B cell (primary cell): Measurements from ENCODE around the gene ADAMTSL2. TPM values are rescaled to one million over a fixed set of nuclear protein-coding genes. Genes with fewer than 3 reads are reported as not detected.

Experiments used
- ATAC-seq: fragments of 200-7000 bp; cut with Tn5 transposase; one replicate; pipeline ENCODE4 v1.10.0; 2021; ENCODE audit warnings: low read depth, mild to moderate bottlenecking, moderate number of reproducible peaks, moderate library complexity
- CTCF ChIA-PET: fragments of 350-600 bp; sonication (Branson Sonifier 250); formaldehyde crosslinking; loops from one replicate; lab custom pipeline; 2021; ENCODE audit warnings: antibody characterized with exemption, inconsistent platforms; lab: Charles Lee
- POLR2A ChIA-PET: fragments of 350-600 bp; sonication (Branson Sonifier 250); formaldehyde crosslinking; loops from one replicate; lab custom pipeline; 2021; ENCODE audit warnings: antibody characterized with exemption; lab: Charles Lee
- DNase-seq: peaks from one replicate; pipeline ENCODE4 v3.0.0; 2013
- H2AFZ ChIP-seq: 2 replicates; pipeline ENCODE4 v1.6.1; 2012; ENCODE audit warnings: mild to moderate bottlenecking, low read depth, low read length; ENCODE audit not compliant: insufficient read depth, poor library complexity, severe bottlenecking
- H3K27ac ChIP-seq, 2 donors: 1 replicate in 1 of 2; 2 replicates in 1 of 2; pipeline ENCODE4 v1.5.1; 2012 to 2013; ENCODE audit warnings: low read length in 2 of 2, mild to moderate bottlenecking in 2 of 2, moderate library complexity in 1 of 2
- H3K27me3 ChIP-seq, 4 experiments: fragments of 200-600 bp in 1 of 4; sonication (generic) in 1 of 4; replicated peaks in 1 of 4; 1 replicate in 2 of 4; 2 replicates in 2 of 4; pipeline versions ENCODE4 v1.6.1 to v1.7.0; 2013 to 2016; ENCODE audit warnings: low read length in 3 of 4, mild to moderate bottlenecking in 2 of 4, mixed read lengths in 1 of 4, moderate library complexity in 1 of 4; ENCODE audit not compliant: insufficient read depth in 4 of 4, control insufficient read depth in 3 of 4; ENCODE audit errors: control extremely low read depth in 1 of 4
- H3K36me3 ChIP-seq, 2 experiments: replicated peaks in 1 of 2; 1 replicate in 1 of 2; 2 replicates in 1 of 2; pipeline versions ENCODE4 v1.6.1 to v1.7.1; 2013; ENCODE audit warnings: low read length in 1 of 2; ENCODE audit not compliant: insufficient read depth in 2 of 2, control insufficient read depth in 1 of 2; ENCODE audit errors: control extremely low read depth in 1 of 2, extremely low read depth in 1 of 2
- H3K4me1 ChIP-seq, 2 donors: fragments of 200-600 bp in 1 of 2; sonication (generic) in 1 of 2; 1 replicate in 1 of 2; 2 replicates in 1 of 2; pipeline versions ENCODE4 v1.5.1 to v1.6.1; 2013 to 2017; ENCODE audit warnings: low read length in 2 of 2; ENCODE audit not compliant: control insufficient read depth in 2 of 2, insufficient read depth in 2 of 2
- H3K4me2 ChIP-seq: replicated peaks from 2 replicates; pipeline ENCODE3; 2012; ENCODE audit warnings: mild to moderate bottlenecking, low read depth, low read length; ENCODE audit not compliant: poor library complexity, severe bottlenecking
- H3K4me3 ChIP-seq, 5 experiments: fragments of 200-600 bp in 1 of 5; sonication (generic) in 1 of 5; 1 replicate in 3 of 5; 2 replicates in 2 of 5; pipeline versions ENCODE4 v1.5.1 to v1.7.0; 2011 to 2016; ENCODE audit warnings: low read length in 4 of 5, mild to moderate bottlenecking in 4 of 5, low read depth in 2 of 5, control low read depth in 1 of 5, moderate library complexity in 1 of 5; ENCODE audit not compliant: insufficient read depth in 1 of 5; ENCODE audit errors: control extremely low read depth in 1 of 5, extremely low read depth in 1 of 5
- H3K79me2 ChIP-seq: fragments of 200-600 bp; sonication (generic); one replicate; pipeline ENCODE4 v1.6.0; 2016; ENCODE audit warnings: low read length; ENCODE audit not compliant: control insufficient read depth, insufficient read depth
- H3K9ac ChIP-seq: fragments of 200-600 bp; sonication (generic); 2 replicates; pipeline ENCODE4 v1.6.1; 2017; ENCODE audit warnings: mild to moderate bottlenecking, low read length, moderate library complexity
- H3K9me3 ChIP-seq, 3 donors: one replicate each; pipeline versions ENCODE4 v1.6.1 to v1.7.1; 2013; ENCODE audit warnings: low read length in 2 of 3; ENCODE audit not compliant: control insufficient read depth in 2 of 3, insufficient read depth in 1 of 3; ENCODE audit errors: control extremely low read depth in 1 of 3
- H4K20me1 ChIP-seq: 2 replicates; pipeline ENCODE4 v1.6.0; 2012; ENCODE audit warnings: mild to moderate bottlenecking, low read length; ENCODE audit not compliant: insufficient read depth, control insufficient read depth, poor library complexity, severe bottlenecking
- H3K27ac Mint-ChIP-seq: one replicate; pipeline ENCODE4 v1.8.0; 2021; ENCODE audit warnings: mixed read lengths
- H3K27me3 Mint-ChIP-seq: one replicate; pipeline ENCODE4 v1.8.0; 2021; ENCODE audit warnings: mixed read lengths
- H3K4me1 Mint-ChIP-seq: one replicate; pipeline ENCODE4 v1.8.0; 2021; ENCODE audit warnings: mixed read lengths
- H3K4me3 Mint-ChIP-seq: one replicate; pipeline ENCODE4 v1.8.0; 2021; ENCODE audit warnings: mixed read lengths
- H3K9me3 Mint-ChIP-seq: one replicate; pipeline ENCODE4 v1.8.0; 2022; ENCODE audit warnings: mixed read lengths; ENCODE audit not compliant: insufficient read depth
- EZH2 ChIP-seq: IDR thresholded peaks from 2 replicates; pipeline ENCODE4 v1.6.1; 2012; ENCODE audit warnings: borderline replicate concordance, low read depth, mild to moderate bottlenecking, moderate library complexity, low read length; ENCODE audit not compliant: insufficient read depth, poor library complexity, severe bottlenecking
- WGBS: methylation state at CpG from one replicate; pipeline ENCODE4 v1.1.5; 2013; ENCODE audit warnings: missing lambda C conversion rate; ENCODE audit not compliant: insufficient coverage; 5-methylcytosine and 5-hydroxymethylcytosine counted together
- intact Hi-C: fragments of 100-400 bp; cut with micrococcal nuclease; formaldehyde crosslinking; loops from one replicate; pipeline ENCODE4 v1.10.0; 2022
- polyA plus RNA-seq: library from polyadenylated mRNA; depleted of rRNA; stranded (reverse); fragments of >200 nt; gene quantifications from 2 replicates; pipeline ENCODE4 v1.2.3, GENCODE V29; 2012
- total RNA-seq, 2 donors: library from RNA; stranded (reverse); fragments of 120-200 nt in 1 of 2; gene quantifications; 1 replicate in 1 of 2; 2 replicates in 1 of 2; pipeline versions ENCODE4 v1.2.3 to v1.2.4, GENCODE V29; 2013 to 2022
- TF ChIP-seq, protein P1 (sequence below): fragments of 200-600 bp; IDR thresholded peaks from one replicate; pipeline ENCODE4 v1.8.0; 2022; ENCODE audit warnings: antibody characterized with exemption, mild to moderate bottlenecking

ADAMTSL2 gene
- total and polyA plus RNA-seq, 2 donors (not counting 1 experiment from before 2014, with no cell fraction given) = 0.03 TPM; not detected in 1

DNA sequence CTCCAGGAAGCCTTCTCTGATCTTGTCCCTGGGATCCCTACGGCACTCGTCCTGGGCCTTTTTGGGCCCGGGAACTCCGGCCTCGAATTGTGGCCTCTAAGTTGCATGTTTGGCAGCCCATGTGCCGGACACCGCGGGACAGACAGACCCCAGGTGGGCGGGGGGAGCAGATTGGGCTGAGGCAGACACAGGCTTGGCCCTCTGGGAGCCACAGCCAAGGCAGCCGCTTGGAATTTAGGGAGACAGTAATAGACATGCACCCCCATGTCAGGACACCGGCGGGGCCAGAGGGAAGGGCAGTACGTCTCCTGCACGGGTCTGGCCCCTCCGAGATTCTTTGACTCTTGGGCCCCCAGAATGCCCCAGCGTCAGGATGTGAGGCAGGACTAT is 36.2 kb downstream of the ADAMTSL2 start:
- Mint-ChIP-seq H3K9me3 (no peaks in the 10 kb centered on the region), H3K4me1 (no peaks in the 10 kb centered on the region), H3K4me3 (no peak overlapping the region), H3K27ac (no peak overlapping the region), H3K27me3 (peaks cover 19% of the 10 kb centered on the region)
- ChIA-PET POLR2A (no interaction called here), CTCF (no interaction called here)
- Histone ChIP-seq H3K4me3 (no peak overlapping the region), H3K9ac (no peak overlapping the region), H3K4me2 (no peak overlapping the region), H4K20me1 (no peaks in the 10 kb centered on the region), H3K9me3 (no peaks in the 10 kb centered on the region), H3K79me2 (no peaks in the 10 kb centered on the region), H3K27me3 (peaks cover 0 to 10% (median 0%) of the 10 kb centered on the region in 4 experiments), H3K4me1 (no peaks in the 10 kb centered on the region), H3K36me3 (no peaks in the 10 kb centered on the region), H3K27ac (no peak overlapping the region), H2AFZ (no peak overlapping the region)
- TF ChIP-seq, protein P1, sequence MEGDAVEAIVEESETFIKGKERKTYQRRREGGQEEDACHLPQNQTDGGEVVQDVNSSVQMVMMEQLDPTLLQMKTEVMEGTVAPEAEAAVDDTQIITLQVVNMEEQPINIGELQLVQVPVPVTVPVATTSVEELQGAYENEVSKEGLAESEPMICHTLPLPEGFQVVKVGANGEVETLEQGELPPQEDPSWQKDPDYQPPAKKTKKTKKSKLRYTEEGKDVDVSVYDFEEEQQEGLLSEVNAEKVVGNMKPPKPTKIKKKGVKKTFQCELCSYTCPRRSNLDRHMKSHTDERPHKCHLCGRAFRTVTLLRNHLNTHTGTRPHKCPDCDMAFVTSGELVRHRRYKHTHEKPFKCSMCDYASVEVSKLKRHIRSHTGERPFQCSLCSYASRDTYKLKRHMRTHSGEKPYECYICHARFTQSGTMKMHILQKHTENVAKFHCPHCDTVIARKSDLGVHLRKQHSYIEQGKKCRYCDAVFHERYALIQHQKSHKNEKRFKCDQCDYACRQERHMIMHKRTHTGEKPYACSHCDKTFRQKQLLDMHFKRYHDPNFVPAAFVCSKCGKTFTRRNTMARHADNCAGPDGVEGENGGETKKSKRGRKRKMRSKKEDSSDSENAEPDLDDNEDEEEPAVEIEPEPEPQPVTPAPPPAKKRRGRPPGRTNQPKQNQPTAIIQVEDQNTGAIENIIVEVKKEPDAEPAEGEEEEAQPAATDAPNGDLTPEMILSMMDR = no peak
- TF ChIP-seq EZH2 = no peak
- DNase-seq (no peak), ATAC-seq (no peak)
- WGBS = 85% methylated on average over 14 of the region's 16 CpGs
- intact Hi-C loops = no loop called here

DNA sequence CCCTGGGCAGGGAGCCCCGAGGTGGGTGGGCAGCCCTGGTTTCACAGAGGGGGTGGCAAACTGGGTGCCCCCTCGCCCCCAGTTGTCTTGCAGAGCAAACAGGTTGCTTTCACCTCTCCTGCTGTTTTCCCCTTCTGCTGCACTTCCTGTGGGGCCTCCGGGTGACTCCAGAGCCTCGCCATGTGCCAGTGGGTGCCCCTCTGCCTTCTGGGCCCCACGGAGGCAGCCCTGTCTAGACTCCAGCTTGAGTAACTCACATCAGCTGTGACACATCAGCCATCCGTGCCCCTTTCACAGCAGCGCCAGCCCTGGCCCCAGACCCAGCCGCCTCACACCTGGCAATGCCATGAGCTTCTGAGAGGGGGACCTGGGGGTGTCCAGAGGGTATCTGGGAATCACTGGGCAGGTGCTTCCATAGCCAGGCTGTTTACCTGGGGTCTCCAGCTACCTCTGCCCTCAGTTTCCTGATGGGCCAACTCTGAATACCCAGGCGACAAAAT is 36.9 kb downstream of the ADAMTSL2 start:
- ATAC-seq (no peak), DNase-seq (no peak)
- H3K4me3 ChIP-seq = no peak overlapping the region
- H3K27ac ChIP-seq = no peak overlapping the region
- no peak overlapping the region for H3K4me2 ChIP-seq
- H3K9ac ChIP-seq = no peak overlapping the region
- H3K4me3 Mint-ChIP-seq = no peak overlapping the region
- H2AFZ ChIP-seq = no peak overlapping the region
- no peaks in the 10 kb centered on the region for H3K79me2 ChIP-seq
- peaks cover 0 to 1% of the 10 kb centered on the region in 2 donors for H3K4me1 ChIP-seq
- no peaks in the 10 kb centered on the region for H4K20me1 ChIP-seq
- H3K27ac Mint-ChIP-seq = no peak overlapping the region
- no peak for TF ChIP-seq EZH2
- TF ChIP-seq, protein P1 = no peak
- intact Hi-C loops = no loop called here
- H3K27me3 Mint-ChIP-seq = peaks cover 24% of the 10 kb centered on the region
- no peaks in the 10 kb centered on the region for H3K4me1 Mint-ChIP-seq
- peaks cover 0 to 18% (median 0%) of the 10 kb centered on the region in 4 experiments for H3K27me3 ChIP-seq
- CTCF ChIA-PET = no interaction called here
- WGBS = 42% methylated on average over 9 of the region's 9 CpGs
- POLR2A ChIA-PET = no interaction called here
- no peaks in the 10 kb centered on the region for H3K36me3 ChIP-seq
- H3K9me3 Mint-ChIP-seq = no peaks in the 10 kb centered on the region
- no peaks in the 10 kb centered on the region for H3K9me3 ChIP-seq
